ENCODE data around the gene ZNF174.

Gene ZNF174

DNA sequence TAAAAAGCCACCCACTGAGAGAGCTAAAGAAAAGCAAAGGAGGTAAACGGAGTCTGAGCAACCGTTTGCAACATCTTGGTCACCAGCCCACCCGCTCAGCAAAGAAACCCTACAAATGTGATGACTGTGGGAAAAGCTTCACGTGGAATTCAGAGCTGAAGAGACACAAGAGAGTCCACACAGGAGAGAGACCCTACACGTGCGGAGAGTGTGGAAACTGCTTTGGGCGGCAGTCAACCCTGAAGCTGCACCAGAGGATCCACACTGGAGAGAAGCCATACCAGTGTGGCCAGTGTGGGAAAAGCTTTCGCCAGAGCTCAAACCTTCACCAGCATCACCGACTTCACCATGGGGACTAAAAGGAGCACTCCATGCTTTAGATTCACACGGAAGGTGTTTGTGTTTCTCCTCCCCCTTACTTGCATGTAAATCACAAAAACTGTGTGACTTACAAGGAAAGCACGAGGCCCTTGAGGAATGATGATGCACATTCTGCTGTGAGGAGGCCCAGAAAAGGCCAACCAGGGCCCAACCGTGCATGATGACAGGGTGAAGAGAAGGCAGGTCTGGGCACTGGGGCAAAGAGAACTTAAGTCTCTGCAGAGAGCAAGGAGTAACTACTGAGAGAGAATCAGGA is 7.7 kb downstream of the ZNF174 start:
- H3F3A ChIP-seq (ENCODE audit: insufficient read depth, low read length): no peaks in the 10 kb centered on the region
- no peaks in the 10 kb centered on the region for H3K27me3 ChIP-seq (ENCODE audit: insufficient read depth, low read length)

DNA sequence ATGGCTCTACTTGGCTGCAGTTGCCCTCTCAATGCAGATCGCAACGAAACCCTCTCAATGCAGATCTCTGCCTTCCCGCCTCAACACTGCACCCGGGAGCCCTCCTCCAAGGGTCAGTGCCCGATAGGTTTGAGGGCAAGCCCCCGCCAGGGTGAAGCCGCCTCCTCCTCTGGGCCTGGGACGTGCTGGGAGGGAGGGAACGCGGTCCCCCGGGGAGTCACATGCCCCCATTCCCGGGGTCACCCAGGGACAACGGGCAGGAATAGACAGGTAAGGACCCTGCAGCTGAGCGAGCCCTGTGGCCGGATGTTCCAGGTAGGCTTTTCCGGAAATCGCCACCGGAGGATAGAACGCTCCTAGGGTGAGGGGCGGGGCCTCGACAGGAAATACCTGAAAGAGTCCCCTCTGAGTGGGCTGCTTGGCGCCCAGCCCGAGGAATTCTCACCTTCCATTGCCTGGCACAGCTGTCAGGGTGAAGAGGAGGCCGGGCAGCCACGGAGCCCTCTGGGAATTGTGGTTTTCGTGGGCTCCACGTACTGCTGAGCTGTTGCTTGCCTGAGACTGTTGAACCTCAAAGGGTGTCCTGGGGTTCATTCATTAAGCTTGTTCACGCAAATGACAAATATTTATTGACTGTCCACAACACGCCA is 12.8 kb downstream of the ZNF174 start:
- no peaks in the 10 kb centered on the region for H4K20me1 ChIP-seq (ENCODE audit: insufficient read depth, low read length)
- H3K9me3 ChIP-seq (ENCODE audit: low read length): peaks cover 23% of the 10 kb centered on the region
- H3K27ac ChIP-seq (ENCODE audit: low read depth, low read length, poor library complexity, severe bottlenecking): no peak overlapping the region
- H3K9me2 ChIP-seq (ENCODE audit: low read depth, low read length): no peaks in the 10 kb centered on the region
- H3K79me2 ChIP-seq (ENCODE audit: insufficient read depth, low read length): no peaks in the 10 kb centered on the region
- no peak overlapping the region for H3K4me2 ChIP-seq (ENCODE audit: low read length)
- H3K4me3 ChIP-seq (ENCODE audit: low read depth, low read length, poor library complexity, severe bottlenecking): no peak overlapping the region
- H3F3A ChIP-seq (ENCODE audit: insufficient read depth, low read length): no peaks in the 10 kb centered on the region
- H2AFZ ChIP-seq (ENCODE audit: low read length): no peak overlapping the region
- H3K9ac ChIP-seq (ENCODE audit: low read length): no peak overlapping the region
- no peak for TF ChIP-seq EZH2 (IDR thresholded peaks at IDR 0.05; ENCODE audit: borderline replicate concordance, low read length)
- TF ChIP-seq CTCF (IDR thresholded peaks at IDR 0.05; ENCODE audit: low read length): no peak
- H3K4me1 ChIP-seq (ENCODE audit: insufficient read depth, low read length, severe bottlenecking): no peaks in the 10 kb centered on the region
- H3K36me3 ChIP-seq (ENCODE audit: insufficient read depth, low read length): peaks cover 7% of the 10 kb centered on the region
- H3K27me3 ChIP-seq (ENCODE audit: insufficient read depth, low read length): no peaks in the 10 kb centered on the region

More for the DNA sequence above, 7.7 kb downstream of the ZNF174 start:
- H3K9me3 ChIP-seq (ENCODE audit: low read length): peaks cover 43% of the 10 kb centered on the region
- H3K79me2 ChIP-seq (ENCODE audit: insufficient read depth, low read length): no peaks in the 10 kb centered on the region
- peaks cover 3% of the 10 kb centered on the region for H3K4me1 ChIP-seq (ENCODE audit: insufficient read depth, low read length, severe bottlenecking)
- peaks cover 58% of the 10 kb centered on the region for H3K36me3 ChIP-seq (ENCODE audit: insufficient read depth, low read length)
- TF ChIP-seq CTCF (IDR thresholded peaks at IDR 0.05; ENCODE audit: low read length): no peak
- no peak for TF ChIP-seq EZH2 (IDR thresholded peaks at IDR 0.05; ENCODE audit: borderline replicate concordance, low read length)
- H3K4me2 ChIP-seq (ENCODE audit: low read length): no peak overlapping the region
- no peaks in the 10 kb centered on the region for H3K9me2 ChIP-seq (ENCODE audit: low read depth, low read length)
- H3K27ac ChIP-seq (ENCODE audit: low read depth, low read length, poor library complexity, severe bottlenecking): no peak overlapping the region
- H2AFZ ChIP-seq (ENCODE audit: low read length): no peak overlapping the region
- H4K20me1 ChIP-seq (ENCODE audit: insufficient read depth, low read length): no peaks in the 10 kb centered on the region
- H3K4me3 ChIP-seq (ENCODE audit: low read depth, low read length, poor library complexity, severe bottlenecking): no peak overlapping the region
- H3K9ac ChIP-seq (ENCODE audit: low read length): no peak overlapping the region

GRCh38 chr16:3431779-3432219 is 30.8 kb downstream of the ZNF174 start:
- no peak overlapping the region for H3K9ac ChIP-seq (ENCODE audit: low read length)
- H3K27ac ChIP-seq (ENCODE audit: low read depth, low read length, poor library complexity, severe bottlenecking): no peak overlapping the region
- no peaks in the 10 kb centered on the region for H3K9me2 ChIP-seq (ENCODE audit: low read depth, low read length)
- H3K27me3 ChIP-seq (ENCODE audit: insufficient read depth, low read length): no peaks in the 10 kb centered on the region
- H4K20me1 ChIP-seq (ENCODE audit: insufficient read depth, low read length): no peaks in the 10 kb centered on the region
- no peak overlapping the region; the same call in 1 of the 2 replicates for H3K4me2 ChIP-seq (ENCODE audit: low read length)
- no peaks in the 10 kb centered on the region for H3K79me2 ChIP-seq (ENCODE audit: insufficient read depth, low read length)
- H3K4me1 ChIP-seq (ENCODE audit: insufficient read depth, low read length, severe bottlenecking): no peaks in the 10 kb centered on the region
- peaks cover 22% of the 10 kb centered on the region for H3K36me3 ChIP-seq (ENCODE audit: insufficient read depth, low read length)
- peaks cover 9% of the 10 kb centered on the region; the same call in 1 of the 2 replicates for H3K9me3 ChIP-seq (ENCODE audit: low read length)
- no peak for TF ChIP-seq EZH2 (IDR thresholded peaks at IDR 0.05; ENCODE audit: borderline replicate concordance, low read length)
- TF ChIP-seq CTCF (IDR thresholded peaks at IDR 0.05; ENCODE audit: low read length): no peak
- H3F3A ChIP-seq (ENCODE audit: insufficient read depth, low read length): no peaks in the 10 kb centered on the region
- H3K4me3 ChIP-seq (ENCODE audit: low read depth, low read length, poor library complexity, severe bottlenecking): peak overlapping the region; percentile 19
- no peak overlapping the region for H2AFZ ChIP-seq (ENCODE audit: low read length)
